Measurements from ENCODE around the gene CCNT1.
"Not testable (repeated sequence)": the region's sequence is repeated elsewhere in the genome, so short reads cannot be mapped to it uniquely, and the experiment has no call there.

CCNT1 gene

DNA sequence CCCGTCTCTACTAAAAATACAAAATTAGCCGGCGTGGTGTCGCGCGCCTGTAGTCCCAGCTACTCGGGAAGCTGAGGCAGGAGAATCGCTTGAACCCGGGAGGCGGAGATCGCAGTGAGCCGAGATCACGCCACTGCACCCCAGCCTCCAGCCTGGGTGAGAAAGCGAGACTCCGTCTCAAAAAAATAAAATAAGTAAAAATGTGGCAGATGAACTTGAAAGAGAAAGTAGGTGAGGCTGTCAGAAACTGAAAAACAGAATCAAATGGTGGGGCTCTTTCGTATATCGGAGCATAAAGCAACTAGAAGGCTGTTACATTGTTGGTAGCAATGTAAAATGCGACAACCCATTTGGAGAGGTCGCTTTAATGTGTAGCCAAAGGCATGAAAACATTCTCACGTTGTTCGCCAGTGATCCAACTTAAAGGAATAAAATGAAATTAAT is 767 bp upstream of the CCNT1 start:
- TF ChIP-seq, protein P1, sequence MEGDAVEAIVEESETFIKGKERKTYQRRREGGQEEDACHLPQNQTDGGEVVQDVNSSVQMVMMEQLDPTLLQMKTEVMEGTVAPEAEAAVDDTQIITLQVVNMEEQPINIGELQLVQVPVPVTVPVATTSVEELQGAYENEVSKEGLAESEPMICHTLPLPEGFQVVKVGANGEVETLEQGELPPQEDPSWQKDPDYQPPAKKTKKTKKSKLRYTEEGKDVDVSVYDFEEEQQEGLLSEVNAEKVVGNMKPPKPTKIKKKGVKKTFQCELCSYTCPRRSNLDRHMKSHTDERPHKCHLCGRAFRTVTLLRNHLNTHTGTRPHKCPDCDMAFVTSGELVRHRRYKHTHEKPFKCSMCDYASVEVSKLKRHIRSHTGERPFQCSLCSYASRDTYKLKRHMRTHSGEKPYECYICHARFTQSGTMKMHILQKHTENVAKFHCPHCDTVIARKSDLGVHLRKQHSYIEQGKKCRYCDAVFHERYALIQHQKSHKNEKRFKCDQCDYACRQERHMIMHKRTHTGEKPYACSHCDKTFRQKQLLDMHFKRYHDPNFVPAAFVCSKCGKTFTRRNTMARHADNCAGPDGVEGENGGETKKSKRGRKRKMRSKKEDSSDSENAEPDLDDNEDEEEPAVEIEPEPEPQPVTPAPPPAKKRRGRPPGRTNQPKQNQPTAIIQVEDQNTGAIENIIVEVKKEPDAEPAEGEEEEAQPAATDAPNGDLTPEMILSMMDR (IDR thresholded peaks at IDR 0.05; ENCODE audit: insufficient read depth, low read depth, low read length, missing control alignments): no peak
- peak overlapping the region; percentile 65 for H3K4me3 ChIP-seq (ENCODE audit: low read depth, low read length)
- peak; percentile 61 for DNase-seq (ENCODE audit: low read depth)

DNA sequence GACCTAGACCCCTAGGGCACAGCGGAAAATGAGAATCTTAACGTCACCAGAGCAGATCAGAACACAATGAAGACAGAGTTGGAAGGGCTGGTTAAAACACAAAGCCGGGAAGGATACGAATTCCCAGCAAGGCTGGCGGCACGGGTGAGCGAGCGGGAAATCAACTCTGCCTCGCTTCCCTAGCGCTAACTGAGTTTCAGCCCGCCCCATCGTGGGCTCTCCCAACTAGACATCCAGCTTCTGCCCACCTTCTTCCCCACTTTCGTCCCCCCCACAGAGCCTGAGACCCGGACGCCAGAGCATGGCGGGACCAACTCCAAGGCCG is 377 bp downstream of the CCNT1 start:
- TF ChIP-seq, protein P1 (IDR thresholded peaks at IDR 0.05; ENCODE audit: insufficient read depth, low read depth, low read length, missing control alignments): no peak

DNA sequence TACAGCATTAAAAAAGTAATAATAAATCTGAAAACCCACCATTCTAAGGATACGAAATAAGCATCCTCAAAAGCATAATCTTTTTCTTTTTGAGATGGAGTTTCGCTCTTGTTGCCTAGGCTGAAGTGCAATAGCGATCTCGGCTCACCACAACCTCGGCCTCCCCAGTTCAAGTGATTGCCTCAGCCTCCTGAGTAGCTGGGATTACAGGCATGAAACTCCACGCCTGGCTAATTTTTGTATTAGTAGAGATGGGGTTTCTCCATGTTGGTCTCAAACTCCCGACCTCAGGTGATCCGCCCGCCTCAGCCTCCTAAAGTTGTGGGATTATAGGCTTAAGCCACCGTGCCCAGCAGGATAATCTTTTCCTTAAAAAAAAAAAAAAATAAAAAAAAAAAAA is 4.3 kb downstream of the CCNT1 start:
- H3K4me3 ChIP-seq (ENCODE audit: low read depth, low read length): no peak overlapping the region
- TF ChIP-seq, protein P1 (IDR thresholded peaks at IDR 0.05; ENCODE audit: insufficient read depth, low read depth, low read length, missing control alignments): no peak
- no peak for DNase-seq (ENCODE audit: low read depth)

More for the DNA sequence above, 377 bp downstream of the CCNT1 start:
- peak overlapping the region; percentile 84 for H3K4me3 ChIP-seq (ENCODE audit: low read depth, low read length)
- DNase-seq (ENCODE audit: low read depth): no peak

DNA sequence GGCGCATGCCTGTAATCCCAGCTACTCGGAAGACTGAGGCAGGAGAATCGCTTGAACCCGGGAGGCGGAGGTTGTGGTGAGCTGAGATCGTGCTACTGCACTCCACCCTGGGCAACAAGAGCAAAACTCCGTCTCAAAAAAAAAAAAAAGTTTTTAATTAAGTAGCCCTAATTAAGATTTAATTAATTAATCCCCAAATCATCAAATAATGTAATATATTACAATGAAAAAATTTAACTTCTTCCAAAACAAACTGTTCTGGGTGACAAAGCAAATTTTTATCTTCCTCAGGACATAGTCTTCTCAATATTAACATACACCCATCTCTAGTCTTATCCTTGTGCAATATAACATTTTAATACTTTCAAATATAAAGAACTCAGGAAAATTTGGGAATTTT is 17.7 kb downstream of the CCNT1 start:
- H3K4me3 ChIP-seq (ENCODE audit: low read depth, low read length); DNase-seq (ENCODE audit: low read depth): not testable (repeated sequence)

DNA sequence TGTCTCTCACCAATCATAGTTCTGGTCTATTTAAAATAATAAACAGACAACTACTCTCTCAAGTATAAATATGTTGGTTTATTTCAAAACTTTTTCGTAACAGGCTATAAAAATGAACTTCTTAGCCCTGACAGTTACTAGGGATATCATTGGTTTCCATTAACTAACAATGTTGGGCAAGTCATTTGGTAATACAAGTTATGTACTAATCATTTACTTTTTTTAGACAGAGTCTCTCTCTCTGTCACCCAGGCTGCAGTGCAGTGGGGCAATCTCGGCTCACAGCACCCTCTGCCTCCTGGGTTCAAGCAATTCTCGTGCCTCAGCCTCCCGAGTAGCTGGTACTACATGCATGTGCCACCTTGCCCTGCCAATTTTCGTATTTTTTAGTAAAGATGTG is 19.9 kb downstream of the CCNT1 start:
- TF ChIP-seq, protein P1 (IDR thresholded peaks at IDR 0.05; ENCODE audit: insufficient read depth, low read depth, low read length, missing control alignments): no peak
- H3K4me3 ChIP-seq (ENCODE audit: low read depth, low read length): no peak overlapping the region
- DNase-seq (ENCODE audit: low read depth): no peak

DNA sequence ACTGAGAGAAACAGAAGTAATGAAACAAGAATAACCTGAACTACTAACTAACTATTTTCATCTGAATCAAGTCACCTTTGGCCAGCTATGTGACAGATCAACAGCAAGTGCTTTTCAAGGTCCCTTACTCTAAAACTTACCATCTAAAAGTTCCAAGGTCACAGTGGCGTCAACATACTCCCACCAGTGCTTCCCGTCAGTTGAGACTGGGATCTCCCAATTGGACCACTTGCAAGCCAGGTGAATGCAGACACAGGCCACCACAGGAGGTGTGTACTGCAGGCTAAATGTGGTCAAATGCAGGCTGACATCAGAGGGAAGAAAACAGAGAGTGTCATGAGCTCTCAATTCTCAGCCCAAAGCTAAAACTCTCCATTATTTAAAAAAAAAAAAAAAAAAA is 20.6 kb downstream of the CCNT1 start:
- no peak for DNase-seq (ENCODE audit: low read depth)
- TF ChIP-seq, protein P1 (IDR thresholded peaks at IDR 0.05; ENCODE audit: insufficient read depth, low read depth, low read length, missing control alignments): no peak
- H3K4me3 ChIP-seq (ENCODE audit: low read depth, low read length): no peak overlapping the region

DNA sequence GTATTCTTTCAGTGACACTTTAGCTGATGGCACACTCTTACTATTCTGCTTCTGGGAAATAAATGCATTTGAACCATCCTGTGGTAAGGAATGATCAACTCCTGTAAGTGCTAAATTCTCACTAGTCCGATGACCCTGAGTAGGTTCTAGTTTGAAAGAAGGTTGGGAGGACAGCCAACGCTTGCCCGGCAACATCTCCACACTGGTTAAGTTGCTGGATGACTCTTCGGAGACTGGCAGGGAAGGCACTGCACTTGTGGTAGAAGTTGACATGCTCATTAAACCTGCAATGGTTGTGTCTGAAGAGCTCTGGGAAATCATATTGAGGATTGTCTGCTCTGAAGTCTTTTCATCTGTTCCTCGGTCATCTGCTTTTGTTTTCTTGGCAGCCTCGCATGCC is 22.5 kb downstream of the CCNT1 start:
- H3K4me3 ChIP-seq (ENCODE audit: low read depth, low read length): no peak overlapping the region
- TF ChIP-seq, protein P1 (IDR thresholded peaks at IDR 0.05; ENCODE audit: insufficient read depth, low read depth, low read length, missing control alignments): no peak
- no peak for DNase-seq (ENCODE audit: low read depth)

Data from GM12865 (cell line).